Kidney (tissue), 14 donors: ENCODE results near the gene STRA6. TPM values are rescaled to one million over a fixed set of nuclear protein-coding genes. Genes with fewer than 3 reads are reported as not detected.

ENCODE experiments used
- DNase-seq, 5 donors: peaks; one replicate each; pipeline ENCODE4 v3.0.0-alpha.2; 2013 to 2020
- FAIRE-seq: peaks from 2 replicates; lab custom pipeline; 2012; peaks lifted over from hg19 to GRCh38; lab: Jason Lieb, UNC
- H3K27ac ChIP-seq, 2 donors: one replicate each; pipeline ENCODE4 v1.7.0; 2013; ENCODE audit warnings: low read depth in 2 of 2, low read length in 2 of 2, inconsistent platforms in 1 of 2
- H3K27me3 ChIP-seq: one replicate; pipeline ENCODE4 v1.7.1; 2013; ENCODE audit warnings: low read length, inconsistent platforms; ENCODE audit not compliant: control insufficient read depth, insufficient read depth
- H3K36me3 ChIP-seq, 3 donors: one replicate each; pipeline versions ENCODE4 v1.7.0 to v1.7.1; 2013; ENCODE audit warnings: low read length in 3 of 3, control low read depth in 1 of 3, inconsistent platforms in 1 of 3; ENCODE audit not compliant: insufficient read depth in 3 of 3, control insufficient read depth in 2 of 3
- H3K4me1 ChIP-seq, 3 donors: one replicate each; pipeline versions ENCODE4 v1.7.0 to v1.7.1; 2013; ENCODE audit warnings: low read length in 3 of 3, inconsistent platforms in 1 of 3, low read depth in 1 of 3; ENCODE audit not compliant: control insufficient read depth in 2 of 3, insufficient read depth in 2 of 3
- H3K4me3 ChIP-seq, 3 donors: one replicate each; pipeline versions ENCODE4 v1.7.0 to v1.8.1; 2013; ENCODE audit warnings: low read length in 3 of 3, control low read depth in 1 of 3, inconsistent platforms in 1 of 3
- H3K9ac ChIP-seq, 3 donors: one replicate each; pipeline versions ENCODE4 v1.7.0 to v1.7.1; 2013; ENCODE audit warnings: low read length in 3 of 3, control low read depth in 1 of 3, inconsistent platforms in 1 of 3
- H3K9me3 ChIP-seq, 3 donors: one replicate each; pipeline versions ENCODE4 v1.7.0 to v1.7.1; 2013; ENCODE audit warnings: low read length in 3 of 3, control low read depth in 1 of 3, inconsistent platforms in 1 of 3; ENCODE audit not compliant: control insufficient read depth in 2 of 3, insufficient read depth in 1 of 3
- CTCF ChIP-seq: IDR thresholded peaks from 3 replicates; pipeline ENCODE4 v1.5.1; 2012; ENCODE audit warnings: mild to moderate bottlenecking, moderate library complexity, borderline replicate concordance; ENCODE audit not compliant: insufficient read depth; ENCODE audit errors: extremely low read depth
- intact Hi-C: fragments of 100-400 bp; cut with DNase I; formaldehyde crosslinking; loops from one replicate; pipeline ENCODE4 v1.11.1; 2022
- polyA plus RNA-seq: library from polyadenylated mRNA; stranded (reverse); fragments of 350-450 nt; fragmentation: Illumina TruSeq; extraction: RNeasy Lipid Tissue Mini Kit (QIAGEN cat#74804); gene quantifications from one replicate; pipeline ENCODE4 v1.2.3, GENCODE V29; 2014; ENCODE audit warnings: low read depth, low replicate concordance; ENCODE audit not compliant: insufficient read depth
- total RNA-seq: library from RNA; stranded (reverse); fragmentation: NEBNext Ultra II Directional; extraction: Animal tissue kit (Norgen Biotek cat#: 25700); gene quantifications from one replicate; pipeline ENCODE4 v1.2.1, GENCODE V29; 2021
- donor health status: control.
- donor health status: control.
- donor health status: control.
- donor health status: control.
- donor health status: control.
- donor health status: DM: yes; HTN: yes; CAD: no.
- donor health status: Normal renal cell carcinoma (clear cell type).

The STRA6 gene
- total and polyA plus RNA-seq, 2 donors from 2014 or later = 2.0 to 31.9 TPM

DNA sequence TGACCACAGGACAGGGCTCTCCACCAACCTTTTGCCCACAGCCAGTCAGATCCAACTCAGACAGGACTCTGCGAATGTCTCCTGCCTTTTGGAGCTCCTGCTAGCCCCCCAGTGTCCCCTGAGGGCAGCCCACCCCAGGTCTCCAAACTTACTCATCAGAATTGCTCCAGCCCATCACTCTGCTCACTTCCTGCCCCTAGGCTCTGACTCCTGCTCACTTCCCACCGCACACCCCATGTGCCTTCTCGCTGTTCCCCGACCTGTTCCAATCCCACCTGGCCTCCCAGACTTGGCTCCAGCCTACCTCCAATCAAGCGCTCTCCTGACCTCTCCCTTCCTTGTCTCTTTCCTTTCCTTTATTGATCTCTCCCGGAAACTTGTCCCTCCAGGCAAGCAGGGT, 5.9 kb upstream of the STRA6 start:
- Histone ChIP-seq H3K4me1 (peaks cover 11 to 24% (median 12%) of the 10 kb centered on the region in 3 donors), H3K27me3 (no peaks in the 10 kb centered on the region), H3K9ac (no peak overlapping the region), H3K9me3 (no peaks in the 10 kb centered on the region), H3K36me3 (no peaks in the 10 kb centered on the region), H3K27ac (no peak overlapping the region), H3K4me3 (no peak overlapping the region)
- TF ChIP-seq CTCF = no peak
- FAIRE-seq (no peak), DNase-seq (peak in 1 of 5 donors; percentile 18)
- intact Hi-C loops = no loop called here

DNA sequence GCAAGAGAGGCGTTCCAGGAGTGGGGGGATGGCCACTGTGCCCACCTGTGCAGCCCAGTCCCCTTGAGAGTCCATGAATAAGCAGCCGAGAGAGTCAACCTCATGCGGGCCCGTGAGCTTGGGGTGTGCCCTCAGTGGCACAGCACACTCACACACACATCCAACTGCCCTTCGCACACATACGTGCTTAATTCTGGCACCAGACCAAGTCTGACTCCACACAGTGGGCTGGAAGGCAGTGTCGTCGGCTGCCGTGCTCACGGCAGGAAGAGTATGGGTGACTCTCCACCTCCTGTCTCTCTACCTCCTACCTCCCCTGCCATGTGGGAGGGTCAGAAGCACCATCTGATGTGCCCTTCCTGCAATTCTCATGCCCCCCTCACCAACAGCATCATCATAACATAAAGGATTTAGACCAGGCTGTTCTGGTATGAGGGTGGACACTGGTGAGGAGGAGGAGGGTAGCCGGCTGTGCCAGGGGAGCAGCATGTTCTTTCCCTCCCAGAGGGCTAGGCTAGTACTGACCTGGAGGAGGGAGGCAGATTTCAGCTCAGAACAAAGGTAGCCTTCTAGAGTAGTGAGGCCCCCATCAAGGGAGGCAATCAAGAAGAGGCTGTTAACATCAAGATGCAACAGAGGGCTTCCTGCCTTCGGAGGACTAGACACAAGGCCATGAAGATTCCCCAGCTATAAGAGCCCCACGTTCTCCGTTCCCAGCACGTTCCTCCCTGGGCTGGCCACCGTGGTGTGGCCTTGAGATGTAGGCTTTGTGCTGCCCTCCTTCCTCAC, 5.3 kb upstream of the STRA6 start:
- peaks cover 11 to 24% (median 15%) of the 10 kb centered on the region in 3 donors for H3K4me1 ChIP-seq
- H3K27me3 ChIP-seq = no peaks in the 10 kb centered on the region
- H3K36me3 ChIP-seq = no peaks in the 10 kb centered on the region
- no peak for TF ChIP-seq CTCF
- peak in 1 of 5 donors; percentile 34 for DNase-seq
- H3K27ac ChIP-seq = peak overlapping the region in 1 of 2 donors; percentile 32
- no peak overlapping the region for H3K4me3 ChIP-seq
- intact Hi-C loops = no loop called here
- no peak overlapping the region for H3K9ac ChIP-seq
- no peak for FAIRE-seq
- H3K9me3 ChIP-seq = no peaks in the 10 kb centered on the region

GRCh38 chr15:74206801-74207281, 4.3 kb upstream of the STRA6 start:
- intact Hi-C loops = no loop called here
- peaks cover 11 to 24% (median 15%) of the 10 kb centered on the region in 3 donors for H3K4me1 ChIP-seq

More at GRCh38 chr15:74206801-74207281, 4.3 kb upstream of the STRA6 start:
- H3K9ac ChIP-seq = no peak overlapping the region
- H3K27me3 ChIP-seq = no peaks in the 10 kb centered on the region
- peak overlapping the region in 1 of 2 donors; percentile 43 for H3K27ac ChIP-seq
- no peaks in the 10 kb centered on the region for H3K36me3 ChIP-seq
- TF ChIP-seq CTCF = no peak
- no peaks in the 10 kb centered on the region for H3K9me3 ChIP-seq
- DNase-seq = peak in 3 of 5 donors; percentile 75 to 88 (median 86)
- FAIRE-seq = no peak
- no peak overlapping the region for H3K4me3 ChIP-seq
